ENCODE results near the gene BRD7.

The BRD7 gene

DNA sequence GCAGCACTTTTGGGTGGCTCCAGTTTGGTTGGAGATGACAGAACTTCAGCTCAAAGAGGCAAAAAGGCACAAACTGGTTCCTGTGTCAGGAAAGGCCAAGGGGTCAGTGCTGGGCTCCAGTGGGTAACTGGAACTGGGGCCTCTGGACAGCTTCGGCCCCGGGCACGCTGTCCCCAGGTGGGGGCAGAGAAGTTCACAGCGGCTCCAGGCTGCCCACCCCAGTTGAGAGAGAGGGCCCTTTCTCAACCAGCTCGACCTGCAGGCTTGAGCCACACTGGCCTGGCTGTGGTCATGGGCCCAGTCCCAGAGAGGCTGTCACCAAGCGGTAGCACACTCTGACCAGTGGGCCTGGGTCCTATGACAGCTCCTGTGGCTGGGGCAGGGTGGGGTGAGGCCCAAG, 77.9 kb downstream of the BRD7 start:
- Mint-ChIP-seq H3K27ac (no peak overlapping the region), H3K9me3 (no peaks in the 10 kb centered on the region), H3K27me3 (no peaks in the 10 kb centered on the region), H3K4me3 (no peak overlapping the region), H3K4me1 (ENCODE audit: low read depth) (peaks cover 4% of the 10 kb centered on the region), H3K36me3 (ENCODE audit: low read depth) (peaks cover 32% of the 10 kb centered on the region)

DNA sequence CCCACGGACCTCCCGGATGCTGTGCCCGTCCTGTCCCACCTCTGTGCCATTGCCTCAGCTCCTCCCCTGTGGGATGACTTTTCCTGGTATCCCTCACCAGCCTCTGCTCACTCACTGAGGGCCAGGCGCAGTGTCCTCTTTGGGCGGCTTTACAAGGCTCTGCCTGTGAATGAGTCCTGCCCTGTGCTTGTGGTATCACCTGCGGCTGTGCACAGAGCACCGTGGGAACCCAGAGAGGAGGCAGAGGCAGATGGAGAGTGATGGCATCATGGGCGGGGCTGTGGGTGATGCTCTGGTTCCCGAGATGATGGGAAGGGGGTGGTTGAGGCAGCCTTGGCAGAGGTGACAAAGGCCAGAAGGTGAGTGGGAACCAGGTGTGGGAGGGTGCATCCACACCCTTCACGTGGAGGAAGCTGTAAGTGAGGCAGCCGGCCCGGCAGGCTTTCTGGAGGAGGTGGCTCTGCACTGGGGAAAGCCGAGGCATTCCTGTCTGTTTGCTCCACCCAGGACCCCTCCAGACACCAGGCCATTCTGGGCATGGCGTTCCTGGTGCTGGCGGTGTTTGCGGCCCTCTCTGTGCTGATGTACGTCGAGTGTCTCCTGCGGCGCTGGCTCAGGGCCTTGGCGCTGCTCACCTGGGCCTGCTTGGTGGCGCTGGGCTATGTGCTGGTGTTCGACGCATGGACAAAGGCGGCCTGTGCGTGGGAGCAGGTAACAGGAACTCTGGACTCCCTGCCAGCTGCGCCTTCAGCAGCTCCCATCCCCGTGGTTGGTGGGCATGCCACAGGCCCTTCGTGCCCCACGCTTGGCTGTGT, 78.6 kb downstream of the BRD7 start:
- Mint-ChIP-seq H3K9me3 (no peaks in the 10 kb centered on the region), H3K4me3 (no peak overlapping the region), H3K4me1 (ENCODE audit: low read depth) (peaks cover 11% of the 10 kb centered on the region), H3K27ac (no peak overlapping the region), H3K27me3 (no peaks in the 10 kb centered on the region), H3K36me3 (ENCODE audit: low read depth) (peaks cover 25% of the 10 kb centered on the region)

DNA sequence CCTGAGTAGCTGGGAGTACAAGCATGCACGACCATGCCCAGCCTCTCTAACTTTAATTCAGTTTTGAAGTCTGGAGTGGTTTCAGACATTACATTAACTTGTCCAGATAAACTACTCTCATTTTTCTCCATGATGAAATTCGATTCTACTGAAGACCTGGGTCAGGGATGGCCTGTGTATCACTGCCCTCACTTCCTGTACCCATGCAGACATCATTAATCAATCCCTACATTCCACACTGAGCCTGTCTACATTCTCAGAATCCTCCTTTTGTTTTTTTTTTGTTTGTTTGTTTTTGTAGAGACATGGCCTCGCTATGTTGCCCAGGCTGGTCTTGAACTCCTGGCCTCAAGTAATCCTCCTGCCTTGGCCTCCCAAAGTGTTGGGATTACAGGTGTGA, 79.9 kb downstream of the BRD7 start:
- Mint-ChIP-seq H3K4me3 (no peak overlapping the region), H3K27me3 (no peaks in the 10 kb centered on the region), H3K4me1 (ENCODE audit: low read depth) (peaks cover 23% of the 10 kb centered on the region), H3K9me3 (no peaks in the 10 kb centered on the region), H3K27ac (no peak overlapping the region), H3K36me3 (ENCODE audit: low read depth) (peaks cover 22% of the 10 kb centered on the region)

DNA sequence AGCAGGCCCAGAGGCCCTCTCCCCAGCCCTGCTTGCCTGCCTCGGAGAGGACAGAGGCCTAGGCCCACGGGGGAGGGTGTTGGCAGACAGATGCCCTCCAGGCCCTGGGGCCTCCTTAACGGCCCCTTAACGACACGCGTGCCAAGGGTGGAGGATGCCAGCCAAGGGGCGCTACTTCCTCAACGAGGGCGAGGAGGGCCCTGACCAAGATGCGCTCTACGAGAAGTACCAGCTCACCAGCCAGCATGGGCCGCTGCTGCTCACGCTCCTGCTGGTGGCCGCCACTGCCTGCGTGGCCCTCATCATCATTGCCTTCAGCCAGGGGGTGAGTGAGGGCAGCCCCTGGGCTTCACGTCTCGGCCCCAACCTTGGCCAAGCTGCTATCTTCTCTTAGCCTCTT, 80.8 kb downstream of the BRD7 start:
- H3K4me3 Mint-ChIP-seq: no peak overlapping the region
- H3K36me3 Mint-ChIP-seq (ENCODE audit: low read depth): peaks cover 19% of the 10 kb centered on the region
- H3K27ac Mint-ChIP-seq: peak overlapping the region; percentile 18

DNA sequence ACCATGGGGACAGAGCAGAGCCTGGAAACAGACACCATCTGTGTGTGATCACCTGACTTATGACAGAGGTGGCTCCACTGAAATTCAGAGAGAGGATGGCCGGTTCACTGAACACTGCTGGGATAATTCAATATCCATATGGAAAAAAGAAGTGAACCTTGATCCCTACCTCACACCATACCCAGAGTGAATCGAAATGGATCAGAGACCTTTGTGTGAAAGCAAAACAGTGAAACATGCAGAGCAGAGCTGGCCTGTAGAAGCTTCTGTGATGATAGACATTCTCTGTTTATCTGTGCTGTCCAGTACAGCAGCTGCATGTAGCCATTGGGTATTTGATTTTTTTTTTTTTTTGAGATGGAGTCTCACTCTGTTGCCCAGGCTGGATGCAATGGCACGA, 82.1 kb downstream of the BRD7 start:
- peaks cover 46% of the 10 kb centered on the region for H3K4me1 Mint-ChIP-seq (ENCODE audit: low read depth)
- H3K27ac Mint-ChIP-seq: no peak overlapping the region

More for the DNA sequence above, 80.8 kb downstream of the BRD7 start:
- H3K27me3 Mint-ChIP-seq: no peaks in the 10 kb centered on the region
- no peaks in the 10 kb centered on the region for H3K9me3 Mint-ChIP-seq
- peaks cover 32% of the 10 kb centered on the region for H3K4me1 Mint-ChIP-seq (ENCODE audit: low read depth)

DNA sequence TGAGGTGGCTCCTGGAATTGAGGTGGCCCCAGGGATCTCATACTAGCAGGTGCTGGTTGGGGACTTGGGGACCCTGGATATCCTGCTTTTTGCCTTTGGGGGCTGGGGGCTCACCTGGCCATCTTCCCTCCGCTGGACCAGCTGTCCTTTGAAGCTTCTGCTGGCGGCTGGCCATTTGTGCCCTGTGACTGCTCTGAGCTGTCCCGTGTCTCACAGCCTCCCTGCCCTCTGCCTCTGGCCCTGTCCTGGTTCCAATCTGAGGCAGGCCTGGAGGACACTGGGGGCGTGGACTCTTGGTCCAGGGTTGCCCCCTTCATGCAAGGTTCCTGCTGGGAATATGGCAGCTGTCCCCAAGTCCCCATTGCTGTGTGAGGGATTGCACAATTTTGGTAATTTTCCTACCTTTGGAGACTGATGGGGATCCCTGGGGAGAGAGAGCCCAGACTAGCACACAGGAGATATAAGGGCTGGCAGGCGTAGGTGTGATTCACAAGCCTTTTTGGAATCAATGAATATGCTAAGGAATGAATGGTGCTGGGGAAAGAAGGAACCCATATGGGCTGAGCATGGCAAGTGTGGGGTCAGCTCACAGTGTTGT, 83.3 kb downstream of the BRD7 start:
- Mint-ChIP-seq H3K27me3 (no peaks in the 10 kb centered on the region), H3K9me3 (no peaks in the 10 kb centered on the region), H3K4me1 (ENCODE audit: low read depth) (peaks cover 56% of the 10 kb centered on the region), H3K36me3 (ENCODE audit: low read depth) (peaks cover 27% of the 10 kb centered on the region), H3K27ac (no peak overlapping the region), H3K4me3 (no peak overlapping the region)

More for the DNA sequence above, 82.1 kb downstream of the BRD7 start:
- Mint-ChIP-seq H3K36me3 (ENCODE audit: low read depth) (peaks cover 26% of the 10 kb centered on the region), H3K27me3 (no peaks in the 10 kb centered on the region), H3K4me3 (no peak overlapping the region), H3K9me3 (no peaks in the 10 kb centered on the region)

DNA sequence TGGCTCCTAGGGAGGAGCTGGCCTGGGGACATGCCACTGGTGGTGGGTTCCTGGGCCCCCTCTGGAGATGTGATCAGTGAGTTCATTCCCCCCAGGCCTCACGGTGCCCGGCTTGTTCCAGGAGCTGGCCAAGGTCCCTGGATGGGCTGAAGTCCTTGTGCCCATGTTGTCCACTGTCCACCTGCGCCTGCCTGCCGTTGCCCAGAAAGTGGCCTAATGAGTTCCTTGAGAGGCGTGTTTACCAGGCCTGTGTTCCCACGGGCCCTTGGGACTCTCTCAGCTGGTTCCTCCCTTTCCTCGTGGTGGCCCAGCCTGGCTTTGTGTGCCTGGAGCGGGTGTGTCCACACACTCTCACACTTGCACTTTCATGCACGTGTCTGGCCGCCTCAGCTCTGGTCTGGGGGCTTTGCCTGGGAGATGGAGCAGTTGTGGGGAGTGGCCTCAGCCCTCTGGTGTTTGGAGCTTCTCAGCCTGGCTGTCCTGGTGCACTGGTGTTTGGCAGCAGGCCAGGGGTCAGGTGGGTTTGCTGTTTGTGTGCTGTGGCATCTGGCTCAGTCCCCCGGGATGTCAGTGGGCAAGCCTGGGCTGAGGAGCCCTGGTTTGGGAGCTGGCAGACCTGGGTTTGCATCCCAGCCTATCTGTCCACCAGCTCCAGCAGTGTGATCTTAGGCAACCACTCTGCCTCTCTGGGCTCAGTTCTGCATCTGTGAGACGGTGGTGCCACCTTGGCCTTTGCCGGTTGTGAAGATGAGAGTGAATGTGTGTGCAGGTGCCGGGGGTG, 84.5 kb downstream of the BRD7 start:
- Mint-ChIP-seq H3K36me3 (ENCODE audit: low read depth) (peaks cover 36% of the 10 kb centered on the region), H3K27ac (peak overlapping the region; percentile 7), H3K4me3 (peak overlapping the region; percentile 7), H3K4me1 (ENCODE audit: low read depth) (peaks cover 68% of the 10 kb centered on the region), H3K9me3 (no peaks in the 10 kb centered on the region), H3K27me3 (no peaks in the 10 kb centered on the region)

DNA sequence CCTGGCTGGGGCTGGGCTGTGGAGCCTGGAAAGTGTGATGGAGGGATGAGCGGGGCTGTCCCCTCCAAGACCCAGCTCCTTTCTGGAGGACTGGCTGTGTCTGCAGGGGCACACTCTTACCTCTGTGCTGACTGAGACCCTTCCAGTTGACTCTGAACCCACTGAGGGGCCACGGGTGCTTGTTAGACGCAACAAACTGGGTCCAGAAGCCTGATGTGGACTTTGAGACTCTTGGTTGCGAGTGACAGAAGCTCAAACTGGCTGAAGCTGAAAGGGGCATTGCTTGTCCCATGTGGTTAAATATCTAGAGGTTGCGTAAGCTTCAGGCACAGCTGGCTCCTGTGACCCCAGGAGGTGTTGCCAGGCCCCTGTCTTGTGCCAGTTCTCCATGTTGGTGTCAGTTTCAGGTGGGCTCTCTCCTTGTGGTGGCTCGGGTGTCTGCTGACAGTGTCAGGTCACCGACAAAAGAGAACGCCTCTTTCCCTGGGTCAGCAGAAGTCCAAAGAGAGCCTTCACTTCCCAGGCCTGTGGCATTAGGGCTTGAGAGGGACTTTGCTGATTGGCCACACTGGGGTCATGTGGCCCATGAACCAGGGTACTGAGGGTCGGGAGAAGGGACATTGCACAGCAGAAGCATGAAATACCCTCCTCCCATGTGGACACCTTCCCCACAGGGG, 85.7 kb downstream of the BRD7 start:
- H3K27me3 Mint-ChIP-seq: no peaks in the 10 kb centered on the region
- peak overlapping the region; percentile 70 for H3K27ac Mint-ChIP-seq
- peaks cover 32% of the 10 kb centered on the region for H3K36me3 Mint-ChIP-seq (ENCODE audit: low read depth)
- H3K9me3 Mint-ChIP-seq: no peaks in the 10 kb centered on the region
- peaks cover 80% of the 10 kb centered on the region for H3K4me1 Mint-ChIP-seq (ENCODE audit: low read depth)
- no peak overlapping the region for H3K4me3 Mint-ChIP-seq

DNA sequence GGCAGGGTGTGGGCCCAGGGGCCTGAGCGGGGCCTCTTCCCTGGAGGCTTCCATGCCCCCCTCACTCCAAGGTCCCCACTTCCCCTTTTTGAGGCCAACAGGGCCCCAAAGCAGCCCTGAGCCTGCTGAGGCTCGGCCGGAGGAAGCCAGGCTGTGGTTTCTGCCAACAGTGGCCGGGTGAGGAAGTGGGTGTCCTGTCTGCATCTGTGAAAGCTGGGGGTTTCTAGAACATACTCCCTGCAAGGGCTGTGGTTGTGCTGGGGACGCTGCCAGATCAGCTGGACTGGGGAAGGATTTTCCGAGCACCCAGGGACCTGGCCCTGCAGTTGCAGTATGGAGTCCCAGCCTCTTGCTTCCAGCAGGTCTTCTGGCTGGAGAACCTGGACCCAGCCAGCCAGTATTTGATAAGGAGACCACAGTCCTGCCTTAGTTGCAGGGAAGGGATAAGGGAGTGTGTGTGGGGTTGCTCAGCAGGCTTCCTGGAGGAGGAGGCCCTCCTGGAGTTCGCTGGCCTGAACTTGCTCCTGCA, 86.7 kb downstream of the BRD7 start:
- Mint-ChIP-seq H3K27ac (peak overlapping the region; percentile 72), H3K9me3 (no peaks in the 10 kb centered on the region), H3K27me3 (no peaks in the 10 kb centered on the region), H3K4me3 (peak overlapping the region; percentile 57), H3K4me1 (ENCODE audit: low read depth) (peaks cover 90% of the 10 kb centered on the region), H3K36me3 (ENCODE audit: low read depth) (peaks cover 37% of the 10 kb centered on the region)

DNA sequence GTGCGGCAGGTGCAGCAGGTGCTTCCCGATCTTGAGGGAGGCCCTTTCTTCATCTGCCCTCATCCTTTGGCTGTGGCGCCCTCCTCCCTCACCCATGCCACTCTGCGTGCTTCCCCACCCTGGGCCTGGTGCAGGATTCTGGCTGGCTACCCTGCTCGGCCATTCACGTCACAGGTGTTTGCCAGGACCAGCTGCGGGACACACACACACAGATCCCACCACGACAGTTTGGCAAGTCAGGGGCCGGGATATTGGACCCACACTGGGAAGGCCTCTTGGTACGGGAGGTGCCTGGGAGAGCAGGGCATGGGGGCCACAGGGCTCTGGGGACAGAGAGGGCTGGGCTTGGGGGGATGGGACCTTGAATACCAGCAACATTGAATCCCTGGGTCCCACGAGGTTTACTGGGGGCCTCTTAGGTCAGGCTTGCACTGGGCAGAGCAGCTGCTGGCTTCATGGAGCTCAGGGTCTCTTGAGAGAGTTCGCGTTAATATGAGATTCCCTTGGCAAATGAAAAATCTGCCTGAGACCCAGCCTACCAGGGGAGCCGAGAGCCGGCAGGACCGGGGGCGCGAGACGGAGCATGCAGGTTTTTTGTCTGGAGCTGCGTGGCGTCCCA, 87.3 kb downstream of the BRD7 start:
- H3K27me3 Mint-ChIP-seq: no peaks in the 10 kb centered on the region
- no peaks in the 10 kb centered on the region for H3K9me3 Mint-ChIP-seq
- peak overlapping the region; percentile 57 for H3K4me3 Mint-ChIP-seq
- peaks cover 37% of the 10 kb centered on the region for H3K36me3 Mint-ChIP-seq (ENCODE audit: low read depth)
- H3K27ac Mint-ChIP-seq: no peak overlapping the region
- peaks cover 94% of the 10 kb centered on the region for H3K4me1 Mint-ChIP-seq (ENCODE audit: low read depth)

DNA sequence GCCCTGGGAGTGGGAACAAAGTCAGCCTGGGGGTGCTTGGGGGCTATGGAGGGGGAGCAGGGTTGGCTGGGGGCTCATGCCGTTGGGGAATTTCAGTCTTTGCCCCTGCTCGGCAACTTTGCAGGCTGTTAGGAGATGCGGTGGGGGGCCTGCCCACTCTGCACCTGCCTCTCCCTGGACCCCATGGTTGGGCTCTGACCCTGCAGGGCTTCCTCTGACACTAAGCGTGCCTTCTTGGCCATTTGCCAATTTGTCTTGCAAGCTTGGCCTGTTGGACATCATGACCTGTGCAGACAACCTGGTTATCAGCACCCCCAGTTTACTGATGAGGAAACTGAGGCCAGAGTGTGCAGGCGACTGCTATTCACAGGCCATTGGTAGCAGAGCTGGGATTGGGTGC, 87.9 kb downstream of the BRD7 start:
- H3K4me1 Mint-ChIP-seq (ENCODE audit: low read depth): peaks cover 97% of the 10 kb centered on the region
- H3K9me3 Mint-ChIP-seq: no peaks in the 10 kb centered on the region
- H3K36me3 Mint-ChIP-seq (ENCODE audit: low read depth): peaks cover 35% of the 10 kb centered on the region
- no peak overlapping the region for H3K4me3 Mint-ChIP-seq
- H3K27me3 Mint-ChIP-seq: no peaks in the 10 kb centered on the region
- H3K27ac Mint-ChIP-seq: no peak overlapping the region

DNA sequence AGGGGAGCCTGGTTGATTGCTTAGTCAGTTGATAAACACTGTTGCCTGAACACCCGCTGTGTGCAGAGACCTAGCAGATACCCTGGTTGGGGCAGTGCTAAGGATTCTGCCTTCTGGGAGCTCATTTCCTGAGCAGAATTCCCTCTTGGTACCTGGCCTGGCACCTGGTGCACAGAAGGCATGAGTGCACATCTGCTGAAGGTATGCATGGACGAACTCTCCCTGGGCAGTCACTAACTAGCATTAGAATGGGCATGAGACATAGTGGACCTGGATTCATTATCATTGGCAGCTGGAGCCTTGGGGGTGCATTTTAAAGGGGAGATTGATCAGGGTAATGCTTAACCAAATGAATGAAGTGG, 89.3 kb downstream of the BRD7 start:
- H3K9me3 Mint-ChIP-seq: no peaks in the 10 kb centered on the region
- no peaks in the 10 kb centered on the region for H3K27me3 Mint-ChIP-seq
- peaks cover 38% of the 10 kb centered on the region for H3K36me3 Mint-ChIP-seq (ENCODE audit: low read depth)
- peaks cover 97% of the 10 kb centered on the region for H3K4me1 Mint-ChIP-seq (ENCODE audit: low read depth)
- peak overlapping the region; percentile 67 for H3K27ac Mint-ChIP-seq
- H3K4me3 Mint-ChIP-seq: peak overlapping the region; percentile 38

DNA sequence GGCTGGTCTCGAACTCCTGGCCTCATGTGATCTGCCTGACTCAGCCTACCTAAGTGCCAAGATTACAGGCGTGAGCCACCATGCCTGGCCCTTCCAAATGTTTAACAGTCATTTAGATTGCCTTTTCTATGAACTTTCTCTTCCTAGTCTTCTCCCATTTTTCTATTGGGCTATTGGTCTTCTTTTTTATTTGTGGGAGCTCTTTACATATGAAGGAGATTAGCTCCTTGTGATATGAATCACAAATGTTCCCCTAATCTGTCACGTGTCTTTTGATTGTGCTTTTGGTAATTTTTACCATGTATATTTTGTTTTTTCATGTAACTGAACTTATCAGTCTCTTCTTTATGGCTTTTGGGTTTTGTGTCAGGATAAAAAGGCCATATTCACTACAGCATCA, 90.5 kb downstream of the BRD7 start:
- H3K4me3 Mint-ChIP-seq: peak overlapping the region; percentile 44
- H3K4me1 Mint-ChIP-seq (ENCODE audit: low read depth): peaks cover 97% of the 10 kb centered on the region
- H3K36me3 Mint-ChIP-seq (ENCODE audit: low read depth): peaks cover 38% of the 10 kb centered on the region
- H3K9me3 Mint-ChIP-seq: no peaks in the 10 kb centered on the region
- peak overlapping the region; percentile 93 for H3K27ac Mint-ChIP-seq
- no peaks in the 10 kb centered on the region for H3K27me3 Mint-ChIP-seq

DNA sequence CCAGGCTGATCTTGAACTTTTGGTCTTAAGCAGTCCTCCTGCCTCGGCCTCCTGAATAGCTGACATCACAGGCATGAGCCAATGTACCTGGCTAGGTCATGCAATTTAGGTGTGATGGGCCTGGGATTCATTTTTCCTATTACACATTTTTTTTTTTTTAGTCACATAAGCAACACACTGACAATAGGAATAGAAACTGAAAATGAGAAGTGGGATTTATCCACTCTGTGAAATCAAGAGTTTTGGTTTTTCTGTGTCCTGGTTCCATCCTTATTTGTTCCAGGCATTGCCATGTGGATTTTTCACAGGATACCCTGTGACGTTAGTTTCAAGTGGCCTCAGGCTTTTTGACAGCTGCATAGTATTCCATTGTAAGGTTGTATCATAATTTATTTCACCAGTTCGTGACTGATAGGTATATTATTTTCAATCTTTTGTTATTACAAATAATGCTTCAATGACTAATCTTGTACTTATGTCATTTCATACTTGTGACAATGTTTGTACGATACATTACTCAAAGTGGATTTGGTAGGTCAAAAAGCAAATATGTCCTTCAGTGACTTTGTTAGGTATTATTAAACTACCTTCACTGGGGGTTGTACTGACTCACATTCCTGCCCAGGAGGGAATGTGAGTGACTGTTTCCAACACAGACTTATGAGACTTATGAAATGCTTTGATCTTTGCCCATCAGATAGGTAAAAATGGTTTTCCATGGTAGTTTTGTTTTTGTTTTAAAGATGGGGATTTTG, 91.8 kb downstream of the BRD7 start:
- Mint-ChIP-seq H3K9me3 (no peaks in the 10 kb centered on the region), H3K27ac (peak overlapping the region; percentile 93), H3K27me3 (no peaks in the 10 kb centered on the region), H3K4me1 (ENCODE audit: low read depth) (peaks cover 97% of the 10 kb centered on the region), H3K4me3 (peak overlapping the region; percentile 33), H3K36me3 (ENCODE audit: low read depth) (peaks cover 32% of the 10 kb centered on the region)

Data from stimulated activated naive CD8-positive, alpha-beta T cell treated with anti-CD3 and anti-CD28 coated beads, Interleukin-15, Interleukin-2, amounts not matched to agents 100 ng/mL and 50 ng/mL, for 24 hours (primary cell).